T-helper 1 cell treated with Interleukin-12 subunit alpha and Interleukin-12 subunit beta and Interleukin-4 antibody, amounts not matched to agents 30 μg/mL and 1 μg/mL, for 36 hours (primary cell): ENCODE data around the gene C9orf72.

Experiments used
- H3K27ac Mint-ChIP-seq: one replicate; pipeline ENCODE4 v1.8.0; 2021; ENCODE audit warnings: mild to moderate bottlenecking, mixed read lengths
- H3K27me3 Mint-ChIP-seq: one replicate; pipeline ENCODE4 v1.8.0; 2021; ENCODE audit warnings: low read depth, mixed read lengths
- H3K36me3 Mint-ChIP-seq: one replicate; pipeline ENCODE4 v1.8.0; 2021; ENCODE audit warnings: low read depth, mixed read lengths
- H3K4me1 Mint-ChIP-seq: one replicate; pipeline ENCODE4 v1.8.0; 2021; ENCODE audit warnings: low read depth, mixed read lengths
- H3K4me3 Mint-ChIP-seq: one replicate; pipeline ENCODE4 v1.8.0; 2021; ENCODE audit warnings: mild to moderate bottlenecking, moderate library complexity, mixed read lengths
- H3K9me3 Mint-ChIP-seq: one replicate; pipeline ENCODE4 v1.8.0; 2021; ENCODE audit warnings: mixed read lengths

C9orf72 gene

GRCh38 chr9:27591672-27592071, 18.4 kb upstream of the C9orf72 start:
- H3K4me1 Mint-ChIP-seq: no peaks in the 10 kb centered on the region
- H3K27ac Mint-ChIP-seq: no peak overlapping the region
- H3K36me3 Mint-ChIP-seq: no peaks in the 10 kb centered on the region
- no peaks in the 10 kb centered on the region for H3K9me3 Mint-ChIP-seq
- H3K4me3 Mint-ChIP-seq: no peak overlapping the region
- peaks cover 14% of the 10 kb centered on the region for H3K27me3 Mint-ChIP-seq

GRCh38 chr9:27591093-27591492, 17.8 kb upstream of the C9orf72 start:
- Mint-ChIP-seq H3K36me3 (no peaks in the 10 kb centered on the region), H3K27ac (no peak overlapping the region), H3K4me1 (no peaks in the 10 kb centered on the region), H3K27me3 (peaks cover 14% of the 10 kb centered on the region), H3K9me3 (no peaks in the 10 kb centered on the region), H3K4me3 (no peak overlapping the region)

- H3K4me1 Mint-ChIP-seq: no peaks in the 10 kb centered on the region
- peaks cover 14% of the 10 kb centered on the region for H3K27me3 Mint-ChIP-seq
- no peak overlapping the region for H3K4me3 Mint-ChIP-seq
- no peak overlapping the region for H3K27ac Mint-ChIP-seq
- H3K36me3 Mint-ChIP-seq: no peaks in the 10 kb centered on the region
- no peaks in the 10 kb centered on the region for H3K9me3 Mint-ChIP-seq
Measured at GRCh38 chr9:27590651-27591050, 17.4 kb upstream of the C9orf72 start.

GRCh38 chr9:27589462-27589861, 16.2 kb upstream of the C9orf72 start:
- Mint-ChIP-seq H3K36me3 (no peaks in the 10 kb centered on the region), H3K4me1 (no peaks in the 10 kb centered on the region), H3K27ac (no peak overlapping the region), H3K27me3 (peaks cover 14% of the 10 kb centered on the region), H3K4me3 (no peak overlapping the region), H3K9me3 (no peaks in the 10 kb centered on the region)

- Mint-ChIP-seq H3K27ac (no peak overlapping the region), H3K9me3 (no peaks in the 10 kb centered on the region), H3K27me3 (peaks cover 9% of the 10 kb centered on the region), H3K4me1 (no peaks in the 10 kb centered on the region), H3K36me3 (no peaks in the 10 kb centered on the region), H3K4me3 (no peak overlapping the region)
Measured at GRCh38 chr9:27586304-27586703, 13.0 kb upstream of the C9orf72 start.

GRCh38 chr9:27584931-27585330, 11.7 kb upstream of the C9orf72 start:
- H3K27ac Mint-ChIP-seq: no peak overlapping the region
- H3K27me3 Mint-ChIP-seq: peaks cover 5% of the 10 kb centered on the region
- H3K4me1 Mint-ChIP-seq: no peaks in the 10 kb centered on the region
- no peaks in the 10 kb centered on the region for H3K9me3 Mint-ChIP-seq
- no peak overlapping the region for H3K4me3 Mint-ChIP-seq
- no peaks in the 10 kb centered on the region for H3K36me3 Mint-ChIP-seq

- Mint-ChIP-seq H3K36me3 (peaks cover 2% of the 10 kb centered on the region), H3K4me1 (no peaks in the 10 kb centered on the region), H3K27ac (no peak overlapping the region), H3K4me3 (no peak overlapping the region), H3K27me3 (peaks cover 5% of the 10 kb centered on the region), H3K9me3 (peaks cover 8% of the 10 kb centered on the region)
Measured at GRCh38 chr9:27582794-27583193, 9.5 kb upstream of the C9orf72 start.

- no peaks in the 10 kb centered on the region for H3K4me1 Mint-ChIP-seq
Measured at GRCh38 chr9:27581826-27582225, 8.5 kb upstream of the C9orf72 start.

GRCh38 chr9:27573634-27574590, 631 bp upstream of the C9orf72 start:
- Mint-ChIP-seq H3K27me3 (peaks cover 5% of the 10 kb centered on the region), H3K4me3 (peak overlapping the region; percentile 94), H3K36me3 (peaks cover 3% of the 10 kb centered on the region), H3K27ac (peak overlapping the region; percentile 99), H3K4me1 (peaks cover 16% of the 10 kb centered on the region), H3K9me3 (peaks cover 8% of the 10 kb centered on the region)

More at GRCh38 chr9:27581826-27582225, 8.5 kb upstream of the C9orf72 start:
- Mint-ChIP-seq H3K36me3 (peaks cover 2% of the 10 kb centered on the region), H3K9me3 (peaks cover 8% of the 10 kb centered on the region), H3K27me3 (peaks cover 5% of the 10 kb centered on the region), H3K4me3 (no peak overlapping the region), H3K27ac (no peak overlapping the region)

- peaks cover 5% of the 10 kb centered on the region for H3K27me3 Mint-ChIP-seq
- H3K9me3 Mint-ChIP-seq: no peaks in the 10 kb centered on the region
- peaks cover 2% of the 10 kb centered on the region for H3K36me3 Mint-ChIP-seq
- H3K4me3 Mint-ChIP-seq: peak overlapping the region; percentile 89
- peaks cover 16% of the 10 kb centered on the region for H3K4me1 Mint-ChIP-seq
- peak overlapping the region; percentile 97 for H3K27ac Mint-ChIP-seq
Measured at GRCh38 chr9:27572566-27572917, 739 bp downstream of the C9orf72 start.

- H3K9me3 Mint-ChIP-seq: no peaks in the 10 kb centered on the region
- peak overlapping the region; percentile 97 for H3K27ac Mint-ChIP-seq
- H3K36me3 Mint-ChIP-seq: peaks cover 7% of the 10 kb centered on the region
- peak overlapping the region; percentile 89 for H3K4me3 Mint-ChIP-seq
- H3K27me3 Mint-ChIP-seq: peaks cover 5% of the 10 kb centered on the region
- H3K4me1 Mint-ChIP-seq: peaks cover 16% of the 10 kb centered on the region
Measured at GRCh38 chr9:27572061-27572460, 1.2 kb downstream of the C9orf72 start.

- peaks cover 13% of the 10 kb centered on the region for H3K36me3 Mint-ChIP-seq
- no peak overlapping the region for H3K27ac Mint-ChIP-seq
- no peaks in the 10 kb centered on the region for H3K9me3 Mint-ChIP-seq
- peaks cover 16% of the 10 kb centered on the region for H3K4me1 Mint-ChIP-seq
- no peak overlapping the region for H3K4me3 Mint-ChIP-seq
- H3K27me3 Mint-ChIP-seq: peaks cover 5% of the 10 kb centered on the region
Measured at GRCh38 chr9:27571011-27571410, 2.3 kb downstream of the C9orf72 start.

GRCh38 chr9:27569406-27569805, 3.9 kb downstream of the C9orf72 start:
- peaks cover 5% of the 10 kb centered on the region for H3K27me3 Mint-ChIP-seq
- H3K4me1 Mint-ChIP-seq: peaks cover 22% of the 10 kb centered on the region
- no peaks in the 10 kb centered on the region for H3K9me3 Mint-ChIP-seq
- H3K4me3 Mint-ChIP-seq: no peak overlapping the region
- H3K27ac Mint-ChIP-seq: no peak overlapping the region
- peaks cover 19% of the 10 kb centered on the region for H3K36me3 Mint-ChIP-seq

- Mint-ChIP-seq H3K4me1 (peaks cover 18% of the 10 kb centered on the region), H3K27me3 (no peaks in the 10 kb centered on the region), H3K9me3 (no peaks in the 10 kb centered on the region), H3K36me3 (peaks cover 24% of the 10 kb centered on the region), H3K4me3 (no peak overlapping the region), H3K27ac (no peak overlapping the region)
Measured at GRCh38 chr9:27566118-27566517, 7.2 kb downstream of the C9orf72 start.

- H3K27me3 Mint-ChIP-seq: no peaks in the 10 kb centered on the region
- H3K4me1 Mint-ChIP-seq: peaks cover 18% of the 10 kb centered on the region
- H3K9me3 Mint-ChIP-seq: no peaks in the 10 kb centered on the region
- peaks cover 24% of the 10 kb centered on the region for H3K36me3 Mint-ChIP-seq
- H3K27ac Mint-ChIP-seq: no peak overlapping the region
- no peak overlapping the region for H3K4me3 Mint-ChIP-seq
Measured at GRCh38 chr9:27565696-27566095, 7.6 kb downstream of the C9orf72 start.
